ENCODE measurements around the gene KCP. TPM values are rescaled to one million over a fixed set of nuclear protein-coding genes. Genes with fewer than 3 reads are reported as not detected.

Gene KCP
- total RNA-seq (ENCODE audit: unreplicated experiment): 4.3 TPM
- long read RNA-seq: 0 reads

DNA sequence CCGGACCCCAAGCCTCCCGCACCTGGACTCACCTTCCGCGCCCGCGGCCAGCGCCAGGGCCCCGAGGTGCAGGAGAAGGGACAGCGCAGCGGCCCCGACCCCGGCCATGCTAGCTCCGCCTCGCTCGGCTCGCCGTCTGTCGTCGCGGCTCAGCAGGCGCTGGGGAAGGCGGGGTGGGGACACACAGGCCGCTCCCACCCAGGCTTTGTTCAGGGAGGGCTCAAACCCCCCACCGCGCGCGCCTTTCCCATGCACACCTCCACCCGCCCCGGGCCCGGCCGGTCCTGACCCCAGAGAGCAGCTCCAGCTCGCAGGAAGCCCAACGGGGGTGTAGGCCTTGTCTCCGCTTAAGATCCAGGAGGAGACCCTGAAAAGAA, at the start of gene KCP:
TSS of gene KCP (minus strand) at position 141 of the 377 bp plus-strand sequence. CDS start at position 108, 33 bp downstream.
- TF ChIP-seq, protein P1, sequence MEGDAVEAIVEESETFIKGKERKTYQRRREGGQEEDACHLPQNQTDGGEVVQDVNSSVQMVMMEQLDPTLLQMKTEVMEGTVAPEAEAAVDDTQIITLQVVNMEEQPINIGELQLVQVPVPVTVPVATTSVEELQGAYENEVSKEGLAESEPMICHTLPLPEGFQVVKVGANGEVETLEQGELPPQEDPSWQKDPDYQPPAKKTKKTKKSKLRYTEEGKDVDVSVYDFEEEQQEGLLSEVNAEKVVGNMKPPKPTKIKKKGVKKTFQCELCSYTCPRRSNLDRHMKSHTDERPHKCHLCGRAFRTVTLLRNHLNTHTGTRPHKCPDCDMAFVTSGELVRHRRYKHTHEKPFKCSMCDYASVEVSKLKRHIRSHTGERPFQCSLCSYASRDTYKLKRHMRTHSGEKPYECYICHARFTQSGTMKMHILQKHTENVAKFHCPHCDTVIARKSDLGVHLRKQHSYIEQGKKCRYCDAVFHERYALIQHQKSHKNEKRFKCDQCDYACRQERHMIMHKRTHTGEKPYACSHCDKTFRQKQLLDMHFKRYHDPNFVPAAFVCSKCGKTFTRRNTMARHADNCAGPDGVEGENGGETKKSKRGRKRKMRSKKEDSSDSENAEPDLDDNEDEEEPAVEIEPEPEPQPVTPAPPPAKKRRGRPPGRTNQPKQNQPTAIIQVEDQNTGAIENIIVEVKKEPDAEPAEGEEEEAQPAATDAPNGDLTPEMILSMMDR (IDR thresholded peaks at IDR 0.05; ENCODE audit: unreplicated experiment): no peak
- Mint-ChIP-seq H3K36me3 (ENCODE audit: low read depth, unreplicated experiment) (peaks cover 3% of the 10 kb centered on the region), H3K27me3 (ENCODE audit: unreplicated experiment) (peaks cover 15% of the 10 kb centered on the region), H3K27ac (ENCODE audit: unreplicated experiment) (no peak within 1 kb of the TSS), H3K4me3 (ENCODE audit: unreplicated experiment) (peak within 1 kb of the TSS; percentile 81), H3K4me1 (ENCODE audit: unreplicated experiment) (peaks cover 20% of the 10 kb centered on the region), H3K9me3 (ENCODE audit: unreplicated experiment) (no peaks in the 10 kb centered on the region)
- DNase-seq (ENCODE audit: low spot score): no peak

DNA sequence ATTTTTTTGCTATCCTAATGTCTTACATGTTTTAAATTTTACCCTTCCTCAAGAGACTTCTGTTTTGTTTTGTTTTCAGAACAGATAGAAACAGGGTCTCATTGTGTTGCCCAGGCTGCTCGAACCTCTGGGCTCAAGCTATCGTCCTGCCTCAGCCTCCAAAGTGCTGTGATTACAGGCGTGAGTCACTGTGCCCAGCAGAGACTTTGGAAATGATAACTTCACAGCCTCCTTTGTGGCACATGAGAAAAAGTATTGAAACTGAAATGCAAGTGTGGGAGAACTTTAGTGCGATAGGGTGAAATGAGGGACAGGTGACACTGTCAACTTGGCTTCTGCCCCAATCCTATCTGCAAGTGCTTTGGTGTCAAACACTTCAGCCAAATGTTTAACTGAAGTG, 48.8 kb upstream of the KCP start:
- Mint-ChIP-seq H3K27ac (ENCODE audit: unreplicated experiment) (no peak overlapping the region), H3K9me3 (ENCODE audit: unreplicated experiment) (no peaks in the 10 kb centered on the region), H3K27me3 (ENCODE audit: unreplicated experiment) (no peaks in the 10 kb centered on the region), H3K4me1 (ENCODE audit: unreplicated experiment) (peaks cover 16% of the 10 kb centered on the region), H3K36me3 (ENCODE audit: low read depth, unreplicated experiment) (peaks cover 21% of the 10 kb centered on the region), H3K4me3 (ENCODE audit: unreplicated experiment) (no peak overlapping the region)
- TF ChIP-seq, protein P1 (IDR thresholded peaks at IDR 0.05; ENCODE audit: unreplicated experiment): no peak
- no peak for DNase-seq (ENCODE audit: low spot score)

DNA sequence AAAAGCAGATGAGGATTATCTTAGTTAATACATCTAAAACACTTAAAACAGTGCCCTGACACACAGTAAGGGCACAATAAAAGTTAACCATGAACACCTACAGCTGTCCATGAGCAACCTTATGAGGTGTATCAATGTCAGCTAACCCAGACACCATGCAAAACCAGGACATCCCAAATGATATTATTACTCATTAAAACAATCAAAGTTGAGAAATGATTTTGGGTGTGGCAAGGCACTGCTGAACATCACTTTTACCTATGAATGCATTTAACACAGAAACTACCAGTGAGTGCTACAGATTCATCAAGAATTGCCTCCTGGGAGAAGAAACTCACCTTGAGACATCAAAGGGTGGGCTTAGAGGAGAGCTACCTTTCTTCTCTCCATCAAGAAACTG, 45.5 kb upstream of the KCP start:
- TF ChIP-seq, protein P1 (IDR thresholded peaks at IDR 0.05; ENCODE audit: unreplicated experiment): no peak
- Mint-ChIP-seq H3K36me3 (ENCODE audit: low read depth, unreplicated experiment) (peaks cover 21% of the 10 kb centered on the region), H3K9me3 (ENCODE audit: unreplicated experiment) (no peaks in the 10 kb centered on the region), H3K4me1 (ENCODE audit: unreplicated experiment) (peaks cover 16% of the 10 kb centered on the region), H3K27ac (ENCODE audit: unreplicated experiment) (no peak overlapping the region), H3K27me3 (ENCODE audit: unreplicated experiment) (no peaks in the 10 kb centered on the region), H3K4me3 (ENCODE audit: unreplicated experiment) (no peak overlapping the region)
- DNase-seq (ENCODE audit: low spot score): no peak

DNA sequence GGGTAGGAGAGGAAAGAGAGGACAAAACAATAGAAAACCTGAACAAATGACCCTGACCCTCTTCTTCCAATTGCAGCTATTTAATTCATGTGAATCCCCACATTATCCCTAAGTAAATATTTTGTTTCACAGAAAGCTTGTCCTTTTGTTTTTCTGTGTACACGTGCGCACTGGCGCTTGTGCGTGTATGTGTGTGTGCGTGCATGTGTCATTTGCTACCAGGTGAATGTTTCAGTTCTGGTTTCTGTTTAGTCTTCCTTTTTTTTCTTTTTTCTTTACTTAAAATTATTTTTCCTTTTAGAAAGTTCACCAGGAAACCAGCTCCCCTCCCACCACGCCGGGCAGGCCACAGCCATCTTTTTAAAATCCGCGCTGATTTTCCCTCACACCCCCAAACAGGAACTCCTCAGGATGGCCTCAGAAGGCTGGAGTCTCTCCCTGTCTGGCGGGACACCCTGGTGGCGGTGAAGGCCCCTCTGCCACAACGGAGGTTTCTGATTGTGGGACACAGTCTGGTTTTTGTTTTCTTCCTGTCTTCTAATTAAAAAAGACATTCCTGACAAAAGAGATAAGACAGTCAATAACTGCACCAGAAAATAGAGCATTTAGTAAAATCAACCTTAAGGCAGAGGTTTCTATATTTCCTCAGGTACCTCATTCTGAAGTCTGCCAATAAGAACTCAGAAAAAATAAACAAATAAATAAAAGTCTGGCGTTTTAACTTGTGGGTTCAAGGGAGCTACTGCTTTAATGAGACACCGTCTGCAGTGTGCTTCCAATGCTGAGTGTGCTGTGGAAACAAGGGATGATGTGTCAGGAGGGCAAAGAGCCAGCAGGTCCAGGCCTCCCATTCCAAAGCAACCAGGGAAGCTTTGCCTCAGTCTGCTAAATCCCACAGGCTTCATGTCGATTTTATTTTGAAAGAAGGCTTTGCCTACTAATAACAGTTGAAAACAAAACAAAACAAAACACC, 44.6 kb upstream of the KCP start:
- no peak for DNase-seq (ENCODE audit: low spot score)
- H3K27me3 Mint-ChIP-seq (ENCODE audit: unreplicated experiment): no peaks in the 10 kb centered on the region

More for the DNA sequence above, 44.6 kb upstream of the KCP start:
- H3K27ac Mint-ChIP-seq (ENCODE audit: unreplicated experiment): no peak overlapping the region
- peaks cover 16% of the 10 kb centered on the region for H3K4me1 Mint-ChIP-seq (ENCODE audit: unreplicated experiment)
- no peaks in the 10 kb centered on the region for H3K9me3 Mint-ChIP-seq (ENCODE audit: unreplicated experiment)
- H3K4me3 Mint-ChIP-seq (ENCODE audit: unreplicated experiment): no peak overlapping the region
- TF ChIP-seq, protein P1 (IDR thresholded peaks at IDR 0.05; ENCODE audit: unreplicated experiment): no peak
- peaks cover 23% of the 10 kb centered on the region for H3K36me3 Mint-ChIP-seq (ENCODE audit: low read depth, unreplicated experiment)

Data from endothelial cell (in vitro differentiated cells).